Urothelium cell line (cell line): ENCODE measurements around the gene GADD45GIP1.
"Not testable (repeated sequence)": the region's sequence is repeated elsewhere in the genome, so short reads cannot be mapped to it uniquely, and the experiment has no call there.

Experiments used
- DNase-seq: peaks from one replicate; pipeline ENCODE4 v3.0.0; 2011; ENCODE audit warnings: low spot score, mixed read lengths
- FAIRE-seq: peaks from 2 replicates; lab custom pipeline; 2011; peaks lifted over from hg19 to GRCh38; lab: Jason Lieb, UNC

Gene GADD45GIP1

DNA sequence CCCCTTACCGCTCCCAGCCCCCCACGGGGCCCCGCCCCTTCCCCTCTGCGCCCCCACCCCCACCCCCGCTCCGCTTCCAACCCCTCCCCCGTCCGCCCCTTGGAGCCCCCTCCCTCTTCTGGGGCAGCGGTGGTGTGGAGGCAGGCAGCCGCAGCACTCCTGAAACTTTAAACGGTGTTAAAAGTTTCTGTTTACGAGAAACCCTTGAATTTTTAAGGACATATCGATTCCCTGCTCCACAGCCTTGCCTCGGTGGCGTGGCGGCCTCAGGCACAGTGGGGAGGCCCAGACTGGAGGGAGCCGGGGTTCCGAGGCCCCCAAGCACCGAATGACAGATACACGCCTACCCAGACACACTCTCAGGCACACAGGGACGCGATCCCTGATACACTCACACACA is 33.4 kb upstream of the GADD45GIP1 start:
- no peak for DNase-seq
- FAIRE-seq = no peak

DNA sequence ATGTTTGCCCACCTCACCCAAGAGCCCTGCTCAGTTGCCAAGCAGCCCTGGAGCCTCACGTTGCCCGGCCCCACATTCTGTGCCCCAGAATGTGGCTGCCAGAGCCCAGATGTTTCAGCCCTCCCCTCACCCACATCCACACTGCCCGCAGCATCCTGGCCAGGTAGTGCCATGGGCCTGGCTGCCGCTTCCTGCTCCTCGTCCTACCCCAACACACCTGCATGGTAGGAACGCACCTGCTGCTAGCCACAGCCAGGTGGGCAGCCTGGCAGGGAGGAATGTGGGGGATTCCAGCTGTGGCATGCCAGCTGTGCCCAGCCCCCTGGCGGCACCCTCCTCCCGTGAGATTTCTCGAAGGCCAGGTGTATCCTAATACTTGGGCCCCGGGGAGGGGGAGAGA is 30.8 kb upstream of the GADD45GIP1 start:
- DNase-seq = no peak
- FAIRE-seq = no peak

DNA sequence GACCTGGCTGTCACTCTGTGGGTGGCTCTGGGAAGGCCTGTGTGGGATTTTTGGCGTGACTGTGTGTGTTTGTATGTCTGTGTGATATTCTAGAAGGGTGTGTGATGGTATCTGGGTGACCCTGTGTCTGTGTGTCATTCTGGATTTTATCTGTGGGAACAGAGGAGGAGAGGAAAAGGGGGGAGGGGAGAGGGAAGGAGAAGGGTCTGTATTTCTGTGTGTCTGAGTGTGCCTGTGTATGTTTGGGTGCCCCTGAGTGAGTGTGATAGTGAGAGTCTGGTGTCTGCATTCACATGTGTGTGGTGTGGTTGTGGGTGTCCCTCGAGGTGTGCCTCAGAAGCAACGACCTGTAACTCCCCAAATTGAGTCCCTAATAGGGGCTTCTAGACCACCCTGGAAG is 30.2 kb upstream of the GADD45GIP1 start:
- DNase-seq (no peak), FAIRE-seq (no peak)

DNA sequence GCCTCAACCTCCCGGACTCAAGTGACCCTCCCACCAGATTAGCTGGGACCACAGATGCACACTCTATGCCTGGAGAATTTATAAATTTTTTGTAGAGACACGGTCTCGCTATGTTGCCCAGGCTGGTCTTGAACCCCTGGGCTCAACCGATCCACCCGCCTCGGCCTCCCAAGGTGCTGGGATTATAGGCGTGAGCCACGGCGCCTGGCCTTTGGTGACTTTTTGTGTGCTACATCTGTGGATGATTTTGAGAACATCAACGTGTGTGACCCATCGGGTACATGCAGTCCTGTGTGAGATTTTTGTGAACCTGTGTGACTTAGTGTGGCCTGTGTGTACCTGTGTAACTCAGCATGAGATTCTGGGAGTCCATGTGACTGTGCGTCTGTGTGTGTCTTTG is 29.7 kb upstream of the GADD45GIP1 start:
- FAIRE-seq = no peak
- DNase-seq = no peak

DNA sequence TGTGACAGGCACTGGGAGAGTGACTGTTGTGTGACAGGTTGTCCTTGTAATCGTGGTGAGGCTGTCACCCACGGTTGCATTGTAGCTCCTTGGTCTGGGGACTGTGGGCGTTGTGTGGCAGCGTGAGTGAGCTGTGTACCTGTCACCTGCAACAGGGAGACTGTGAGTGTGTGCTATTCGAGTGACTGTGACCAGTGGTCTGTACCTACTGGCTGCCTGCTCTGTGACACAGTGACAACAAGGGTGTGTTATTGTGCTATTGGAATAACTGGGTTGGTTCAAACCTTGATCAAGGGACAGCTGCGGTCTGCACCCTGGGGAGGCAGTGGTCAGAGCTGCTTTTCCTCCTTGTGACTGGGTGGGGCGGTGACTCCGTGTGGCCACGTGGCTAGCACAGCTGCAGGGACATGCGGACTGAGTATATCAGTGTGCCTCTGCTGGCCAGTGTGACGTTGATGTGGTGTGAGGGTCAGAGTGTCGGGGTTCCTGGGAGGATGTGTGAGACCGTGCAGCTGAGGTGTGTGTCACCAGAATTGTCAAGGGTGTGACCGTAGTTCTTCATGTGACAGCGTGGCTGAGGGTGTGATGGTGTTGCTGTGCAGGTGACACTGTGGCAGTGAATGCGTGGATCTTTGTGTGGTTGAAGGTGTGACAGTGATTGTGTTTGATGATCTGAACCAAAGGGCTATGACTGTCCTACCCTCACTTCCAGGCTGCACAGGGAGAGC is 28.2 kb upstream of the GADD45GIP1 start:
- FAIRE-seq = no peak
- no peak for DNase-seq

DNA sequence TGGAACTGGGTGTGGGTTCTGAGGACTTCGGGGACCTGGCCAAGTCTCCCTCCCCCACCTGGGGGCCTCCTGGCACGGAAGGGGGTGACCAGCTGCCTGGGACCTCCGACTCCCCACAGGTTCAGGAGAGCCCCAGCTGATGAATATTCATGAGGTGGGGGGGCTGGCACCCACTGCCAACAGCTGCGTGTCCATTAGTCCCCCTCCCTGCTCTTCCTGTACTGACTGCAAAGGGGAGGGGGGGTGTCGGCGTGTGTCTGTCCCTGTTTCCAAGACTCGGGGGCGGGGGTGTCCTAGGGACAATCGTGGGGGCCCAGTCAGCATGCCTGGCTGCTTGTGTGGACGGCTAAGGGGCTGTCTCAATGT is 27.6 kb upstream of the GADD45GIP1 start:
- no peak for DNase-seq

DNA sequence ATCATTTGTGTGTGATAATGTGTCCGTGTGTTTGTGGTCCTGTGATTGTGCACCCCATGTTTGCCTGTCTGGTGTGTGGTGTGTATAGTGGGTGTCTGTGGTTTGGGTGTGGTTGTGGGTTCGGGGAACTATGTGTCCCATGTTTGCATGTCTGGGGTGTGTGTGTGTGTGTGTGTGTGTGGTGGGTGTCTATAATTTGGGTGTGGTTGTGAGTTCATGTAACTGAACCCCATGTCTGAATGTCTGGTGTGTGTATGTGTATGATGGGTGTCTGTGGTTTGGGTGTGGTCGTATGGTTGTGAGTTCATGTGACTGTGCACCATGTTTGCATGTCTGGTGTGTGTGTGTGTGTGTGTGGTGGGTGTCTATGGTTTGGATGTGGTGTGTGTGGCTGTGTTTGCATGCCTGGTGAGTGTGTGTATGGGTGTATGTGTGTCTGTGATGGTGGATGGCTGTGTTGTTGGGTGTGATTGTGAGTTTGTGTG is 27.2 kb upstream of the GADD45GIP1 start:
- DNase-seq (no peak), FAIRE-seq (peak; percentile 91)

More for the DNA sequence above, 27.6 kb upstream of the GADD45GIP1 start:
- no peak for FAIRE-seq

DNA sequence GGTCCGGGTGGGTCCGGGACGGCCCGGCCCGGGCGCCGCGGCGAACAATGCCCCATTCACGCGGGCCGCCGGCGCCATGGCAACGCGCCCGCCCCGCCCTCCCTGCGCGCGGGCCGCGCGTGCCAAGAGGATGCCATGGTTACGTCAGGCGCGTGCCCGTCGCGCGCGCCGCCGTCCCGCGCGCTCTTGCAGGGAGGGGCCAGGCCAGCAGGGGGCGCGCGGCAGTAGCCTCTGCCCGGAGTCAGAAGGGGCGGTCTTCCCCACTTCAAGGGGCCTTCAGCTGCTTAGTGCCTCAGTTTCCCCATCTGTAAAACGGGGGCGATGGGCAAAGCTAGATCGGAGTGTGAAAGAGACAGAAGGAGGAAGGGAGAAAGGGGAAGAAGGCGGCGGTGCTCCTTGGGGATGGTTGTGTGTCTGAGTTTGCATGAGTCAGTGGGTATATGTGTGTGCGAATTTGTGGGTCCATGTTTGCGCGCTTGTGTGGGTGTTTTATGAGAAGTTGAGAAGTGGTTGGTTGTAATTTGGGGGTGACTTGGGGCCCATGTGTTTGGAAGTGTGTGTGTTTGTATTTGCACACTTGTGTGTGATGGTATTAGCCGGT is 26.6 kb upstream of the GADD45GIP1 start:
- DNase-seq (peak; percentile 83), FAIRE-seq (peak; percentile 96)

DNA sequence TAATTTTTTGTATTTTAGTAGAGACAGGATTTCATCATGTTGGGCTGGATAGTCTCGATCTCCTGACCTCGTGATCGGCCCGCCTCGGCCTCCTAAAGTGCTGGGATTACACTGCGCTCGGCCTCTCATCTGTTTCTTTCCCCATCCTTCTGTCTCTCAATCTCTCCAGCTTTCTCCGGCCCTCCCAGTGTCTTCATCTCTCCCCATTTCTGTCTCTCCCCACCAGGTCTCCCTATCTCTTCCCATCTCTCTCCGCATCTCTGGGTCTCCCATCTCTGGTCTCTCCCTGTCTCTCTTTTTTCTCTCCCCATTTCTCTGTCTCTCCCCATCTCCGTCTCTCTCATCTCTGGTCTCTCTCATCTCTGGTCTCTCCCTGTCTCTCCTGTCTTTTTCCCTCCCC is 26.1 kb upstream of the GADD45GIP1 start:
- no peak for FAIRE-seq

DNA sequence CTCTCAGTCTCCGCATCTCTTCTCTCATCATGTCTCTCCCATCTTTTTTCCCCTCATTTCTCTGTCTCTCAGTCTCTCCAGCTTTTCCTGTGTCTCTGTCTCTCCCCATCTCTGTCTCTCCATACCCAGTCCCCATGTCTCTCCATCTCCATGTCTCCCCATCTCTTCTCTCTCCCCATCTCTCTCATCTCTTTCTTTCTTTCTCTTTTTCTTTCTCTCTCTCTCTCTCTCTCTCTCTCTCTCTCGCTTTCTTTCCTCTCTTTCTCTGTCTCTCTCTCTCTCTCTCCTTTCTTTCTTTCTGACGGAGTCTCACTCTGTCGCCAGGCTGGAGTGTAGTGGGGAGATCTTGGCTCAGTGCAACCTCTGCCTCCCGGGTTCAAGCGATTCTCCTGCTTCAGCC is 25.6 kb upstream of the GADD45GIP1 start:
- DNase-seq (no peak), FAIRE-seq (no peak)

More for the DNA sequence above, 26.1 kb upstream of the GADD45GIP1 start:
- DNase-seq = no peak

DNA sequence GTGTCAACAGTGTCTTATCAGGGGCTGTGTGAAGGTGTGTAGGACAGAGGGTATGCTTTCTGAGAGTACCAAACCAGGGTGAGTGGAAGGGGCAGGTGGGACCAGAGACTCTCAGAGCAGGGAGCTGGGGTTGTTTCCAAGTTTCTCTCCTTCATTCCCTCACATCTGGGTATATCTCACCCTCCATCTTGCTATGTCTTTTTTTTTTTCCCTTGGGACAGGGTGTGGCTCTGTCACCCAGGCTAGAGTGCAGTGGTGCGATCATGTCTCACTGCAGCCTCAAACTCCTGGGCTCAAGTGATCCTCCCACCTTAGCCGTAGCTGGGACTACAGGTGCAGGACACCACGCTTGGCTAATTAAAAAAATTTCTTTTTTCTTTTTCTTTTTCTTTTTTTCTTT is 23.0 kb upstream of the GADD45GIP1 start:
- no peak for DNase-seq
- no peak for FAIRE-seq

DNA sequence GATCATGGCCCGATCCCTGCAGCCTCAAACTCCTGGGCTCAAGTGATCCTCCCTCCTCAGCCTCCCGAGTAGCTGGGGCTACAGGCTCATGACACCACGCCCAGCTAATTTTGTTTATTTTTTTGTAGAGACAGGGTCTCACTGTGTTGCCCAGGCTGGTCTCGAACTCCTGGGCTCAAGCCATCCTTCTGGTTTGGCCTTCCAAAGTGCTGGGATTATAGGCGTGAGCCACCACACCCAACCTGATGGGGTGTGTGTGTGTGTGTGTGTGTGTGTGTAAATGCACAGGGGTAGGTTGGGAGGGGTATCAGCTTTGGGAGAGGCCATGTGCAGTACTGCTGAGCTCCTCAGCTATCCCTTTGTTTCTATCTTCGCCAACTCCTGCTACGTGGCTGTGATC is 19.1 kb upstream of the GADD45GIP1 start:
- not testable (repeated sequence) for FAIRE-seq, DNase-seq

DNA sequence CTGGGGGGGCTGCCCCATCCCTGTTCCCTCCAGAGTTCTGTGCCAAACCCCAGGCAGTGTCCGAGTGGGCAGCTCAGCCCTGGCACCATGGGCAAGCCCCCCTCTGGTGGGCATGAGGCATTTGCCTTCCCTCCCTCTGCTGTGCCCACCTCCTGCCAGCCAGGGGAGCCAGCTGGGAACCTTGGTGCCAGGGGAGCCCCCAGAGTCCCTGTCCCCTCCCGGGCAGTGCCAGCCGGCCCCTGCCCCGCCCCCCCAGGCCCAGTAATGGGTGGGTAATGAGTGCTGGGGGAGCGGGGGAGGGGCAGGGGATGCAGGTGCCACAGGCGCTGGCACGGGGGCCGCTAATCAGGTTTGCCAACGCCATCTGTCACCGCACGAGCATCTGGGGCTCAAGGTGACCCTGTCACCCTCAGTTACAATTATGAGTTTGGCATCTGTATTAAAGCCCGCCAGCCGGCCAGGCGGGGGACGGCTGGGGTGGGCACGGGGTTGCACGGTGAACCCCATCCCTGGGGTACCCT is 18.3 kb upstream of the GADD45GIP1 start:
- DNase-seq (no peak), FAIRE-seq (no peak)

DNA sequence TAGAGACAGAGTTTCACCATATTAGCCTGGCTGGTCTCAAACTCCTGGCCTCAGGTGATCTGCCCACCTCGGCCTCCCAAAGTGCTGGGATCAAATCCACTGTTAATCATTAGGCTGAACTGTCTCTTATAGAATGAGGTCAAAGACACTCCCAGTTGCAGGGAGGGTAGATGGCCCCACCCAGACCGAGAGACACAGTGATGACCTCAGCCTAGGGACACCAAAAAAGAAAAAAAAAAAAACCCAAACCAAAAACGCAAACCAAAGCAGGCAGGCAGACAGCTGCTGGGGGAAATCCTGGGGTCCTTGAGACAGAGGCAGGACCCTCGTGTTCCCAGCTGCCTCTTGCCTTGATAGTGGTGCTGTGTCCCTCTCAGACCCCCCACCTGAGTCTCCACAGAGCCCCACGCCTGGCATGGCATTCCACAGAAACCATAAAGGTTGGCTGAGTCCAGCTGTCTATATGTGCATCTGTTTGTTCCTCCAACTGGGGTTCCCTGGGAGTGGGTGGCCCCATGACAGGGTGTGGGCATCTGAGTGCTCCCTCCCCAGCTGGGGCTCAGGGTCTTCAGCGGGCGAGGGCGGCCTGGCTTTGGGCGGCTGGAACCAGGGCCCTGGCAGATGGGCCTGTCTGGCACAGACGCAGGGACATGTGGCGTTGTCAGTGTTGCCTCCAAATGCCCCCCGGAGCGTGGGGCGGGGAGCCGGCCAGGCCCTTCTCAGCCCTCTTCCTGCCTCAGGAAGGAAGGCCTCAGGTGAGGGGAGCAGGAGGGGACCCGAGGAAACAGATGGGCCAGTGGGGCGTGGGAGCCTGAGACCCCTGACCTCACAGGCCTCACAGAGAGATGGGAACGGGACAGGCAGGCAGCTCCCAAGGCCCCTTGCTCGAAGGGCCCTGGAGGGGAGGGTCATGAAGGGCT is 17.5 kb upstream of the GADD45GIP1 start:
- no peak for DNase-seq
- no peak for FAIRE-seq

DNA sequence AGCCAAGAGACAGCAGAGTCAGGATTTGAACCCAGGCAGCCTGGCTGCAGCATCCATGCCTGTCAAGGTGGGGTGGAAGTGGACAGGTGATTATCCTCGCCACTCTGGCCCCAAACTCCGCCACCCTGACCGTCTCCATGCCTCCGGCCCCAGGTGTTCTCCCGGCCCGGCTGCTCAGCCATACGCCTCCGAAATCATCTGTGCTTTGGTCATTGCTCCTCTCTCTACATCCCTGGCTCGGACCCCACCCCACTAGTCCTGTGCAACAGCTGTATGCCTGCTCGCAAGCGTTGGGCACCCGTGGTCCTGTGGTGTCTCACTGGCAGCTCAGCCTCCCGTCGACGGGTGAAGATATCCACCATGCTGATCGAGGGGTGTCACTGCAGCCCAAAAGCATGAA is 16.2 kb upstream of the GADD45GIP1 start:
- no peak for DNase-seq
- no peak for FAIRE-seq

DNA sequence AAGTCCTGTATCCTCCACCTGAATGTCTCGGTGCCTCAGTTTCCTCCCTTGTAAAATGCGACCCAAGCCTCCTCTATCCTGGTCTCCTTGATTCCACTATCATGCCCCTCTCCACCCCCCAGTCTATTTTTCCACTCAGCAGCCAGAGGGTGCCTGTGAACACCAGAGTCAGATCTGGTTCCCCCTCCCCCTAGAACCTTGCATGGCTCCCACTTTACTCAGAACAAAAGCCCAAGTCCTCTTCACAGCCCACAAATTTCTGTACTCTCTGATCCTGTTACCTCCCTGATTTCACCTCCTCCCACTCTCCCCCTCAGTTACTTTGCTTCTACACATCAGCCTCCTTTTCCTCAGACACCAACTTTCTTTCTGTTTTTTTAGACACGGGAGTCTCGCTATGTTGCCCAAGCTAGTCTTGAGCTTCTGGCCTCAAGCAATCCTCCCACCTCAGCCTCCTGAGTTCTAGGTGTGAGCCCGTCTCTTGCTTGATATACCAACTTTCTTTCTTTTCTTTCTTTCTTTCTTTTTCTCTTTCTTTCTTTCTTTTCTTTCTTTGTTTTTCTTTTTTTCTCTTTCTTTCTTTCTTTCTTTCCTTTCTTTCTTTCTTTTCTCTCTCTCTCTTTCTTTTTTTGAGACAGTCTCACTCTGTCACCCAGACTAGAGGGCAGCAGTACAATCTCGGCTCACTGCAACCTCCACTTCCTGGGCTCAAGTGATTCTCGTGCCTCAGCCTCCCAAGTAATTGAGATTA is 13.2 kb upstream of the GADD45GIP1 start:
- FAIRE-seq (no peak), DNase-seq (no peak)

DNA sequence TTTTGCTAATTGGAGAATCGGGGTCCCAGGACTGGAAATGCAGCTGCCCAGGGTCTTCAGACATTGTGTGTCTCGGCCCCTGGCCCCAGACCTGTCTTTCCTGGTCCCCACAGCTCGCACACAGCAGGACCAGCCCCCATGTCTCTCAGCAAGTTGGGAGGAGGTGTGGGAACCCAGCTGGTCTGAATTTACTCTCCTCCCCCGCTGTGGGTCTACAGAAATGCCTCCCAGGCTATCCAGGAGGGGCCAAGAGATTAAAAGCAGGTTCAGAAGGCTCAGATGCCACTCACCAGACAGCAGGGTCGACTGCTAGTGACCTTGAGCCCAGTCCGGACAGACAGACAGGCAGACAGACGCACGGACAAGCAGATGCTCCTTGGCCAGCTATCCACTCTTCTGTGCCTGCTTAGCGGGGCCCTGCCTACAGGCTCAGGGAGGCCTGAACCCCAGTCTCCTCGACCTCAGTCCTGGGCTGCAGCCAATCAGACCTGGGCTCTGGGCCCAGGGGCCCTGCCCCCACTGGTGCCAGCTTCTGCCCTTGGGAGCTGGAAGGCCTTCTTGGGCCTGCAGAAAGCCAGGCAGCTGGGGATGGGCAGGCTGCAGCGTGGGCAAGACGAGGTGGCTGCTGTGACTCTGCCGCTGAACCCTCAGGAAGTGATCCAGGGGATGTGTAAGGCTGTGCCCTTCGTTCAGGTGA is 12.4 kb upstream of the GADD45GIP1 start, which contains the start of gene DAND5:
Gene DAND5 (plus strand): TSS at position 285 of the 697 bp plus-strand sequence. CDS start 85 bp downstream, at position 370.
- FAIRE-seq = no peak

DNA sequence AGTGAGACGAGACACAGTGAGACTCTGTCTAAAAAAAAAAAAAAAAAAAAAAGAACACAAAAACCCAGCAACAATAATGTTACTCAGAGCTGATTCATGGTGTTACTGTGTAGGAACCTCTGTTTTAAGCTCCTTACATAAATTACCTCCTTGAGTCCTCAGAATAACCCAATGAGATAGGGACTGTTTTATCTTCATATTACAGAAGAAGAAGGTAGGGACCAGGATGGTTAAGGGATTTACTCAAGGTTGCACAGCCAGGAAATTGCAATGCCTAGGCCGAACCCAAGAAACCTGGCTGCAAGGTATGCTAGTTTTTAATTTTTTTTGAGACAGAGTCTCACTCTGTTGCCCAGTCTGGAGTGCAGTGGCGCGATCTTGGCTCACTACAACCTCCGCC is 10.9 kb upstream of the GADD45GIP1 start:
- FAIRE-seq = no peak

More for the DNA sequence above, 12.4 kb upstream of the GADD45GIP1 start, which contains the start of gene DAND5:
- DNase-seq = no peak

DNA sequence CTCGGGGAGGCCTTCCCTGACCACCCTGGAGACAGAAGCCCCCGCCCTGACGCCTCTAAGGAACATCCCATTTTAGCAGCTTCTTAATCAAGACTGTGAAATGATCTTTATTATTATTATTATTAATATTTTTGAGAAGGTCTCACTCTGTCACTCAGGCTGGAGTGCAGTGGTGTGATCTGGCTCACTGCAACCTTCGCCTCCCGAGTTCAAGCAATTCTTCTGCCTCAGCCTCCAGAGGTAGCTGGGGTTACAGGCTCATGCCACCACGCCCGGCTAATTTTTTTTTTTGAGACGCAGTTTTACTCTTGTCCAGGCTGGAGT is 8.8 kb upstream of the GADD45GIP1 start:
- DNase-seq = no peak
- FAIRE-seq = no peak

More for the DNA sequence above, 10.9 kb upstream of the GADD45GIP1 start:
- DNase-seq = no peak
